Psoas muscle (tissue), 8 donors: ENCODE measurements around the gene ATMIN. TPM values are rescaled to one million over a fixed set of nuclear protein-coding genes. Genes with fewer than 3 reads are reported as not detected.

ENCODE experiments used
- ATAC-seq, 4 donors: fragments of 200-7000 bp; cut with Tn5 transposase; one replicate each; pipeline ENCODE4 v1.9.1; 2020; ENCODE audit warnings: moderate library complexity in 3 of 4, mild to moderate bottlenecking in 2 of 4
- DNase-seq, 2 donors: peaks; one replicate each; pipeline ENCODE4 v3.0.0-alpha.2; 2020
- H3K27ac ChIP-seq: fragments of 200-600 bp; one replicate; pipeline ENCODE4 v1.8.0; 2022
- H3K27me3 ChIP-seq, 3 donors: fragments of 200-600 bp in 1 of 3; one replicate each; pipeline versions ENCODE4 v1.6.1 to v1.8.0; 2013 to 2022; ENCODE audit warnings: low read length in 2 of 3, mild to moderate bottlenecking in 2 of 3, moderate library complexity in 1 of 3; ENCODE audit not compliant: insufficient read depth in 3 of 3
- H3K36me3 ChIP-seq, 2 donors: fragments of 200-600 bp in 1 of 2; one replicate each; pipeline versions ENCODE4 v1.6.1 to v1.8.0; 2013 to 2022; ENCODE audit warnings: low read depth in 1 of 2, mild to moderate bottlenecking in 1 of 2, moderate library complexity in 1 of 2; ENCODE audit not compliant: insufficient read depth in 1 of 2
- H3K4me1 ChIP-seq: fragments of 200-600 bp; one replicate; pipeline ENCODE4 v1.8.0; 2022
- H3K4me3 ChIP-seq: fragments of 200-600 bp; one replicate; pipeline ENCODE4 v1.8.0; 2022; ENCODE audit warnings: mild to moderate bottlenecking
- H3K9me3 ChIP-seq: fragments of 200-600 bp; one replicate; pipeline ENCODE4 v1.8.0; 2022
- CTCF ChIP-seq: fragments of 200-600 bp; IDR thresholded peaks from one replicate; pipeline ENCODE4 v1.8.0; 2022; ENCODE audit warnings: antibody characterized with exemption
- WGBS, 3 donors: extraction: QIAGEN DNeasy Blood & Tissue Kit; methylation state at CpG; one replicate each; pipeline versions ENCODE4 v1.1.6 to v1.1.7; 2013; 5-methylcytosine and 5-hydroxymethylcytosine counted together
- intact Hi-C, 2 donors: fragments of 100-400 bp; cut with DNase I; formaldehyde crosslinking; loops; one replicate each; pipeline versions ENCODE4 v1.11.0 to v1.14.2; 2022
- polyA plus RNA-seq, 3 donors: library from polyadenylated mRNA; stranded (reverse); fragments of 200-250 nt; gene quantifications; one replicate each; pipeline ENCODE4 v1.2.3, GENCODE V29; 2013
- total RNA-seq, 4 donors: library from RNA; stranded (reverse); fragmentation: NEBNext Ultra II Directional in 2 of 4; extraction: Animal tissue kit (Norgen Biotek cat#: 25700) in 2 of 4; gene quantifications; one replicate each; pipeline versions ENCODE4 v1.2.1 to v1.2.4, GENCODE V29; 2021 to 2023
- donor health status: healthy with polysubstance abuse.
- donor health status: DM: no; HTN: no; CAD: no; lungs with moderate emphysema.
- donor health status: Bipolar disorder and iron deficiency.
- donor health status: healthy.
- donor health status: DM: yes; HTN: yes; CAD: no.
- donor health status: DM: no; HTN: no; CAD: no.
- donor health status: DM: no; HTN: no; CAD: no.
- donor health status: DM: yes; HTN: yes; CAD: no.

The ATMIN gene
- total and polyA plus RNA-seq, 7 donors = 20.0 to 43.2 (median 28.8) TPM

GRCh38 chr16:81053761-81054160 lies 18.1 kb downstream of the ATMIN start:
- no peaks in the 10 kb centered on the region for H3K4me1 ChIP-seq
- no peak overlapping the region for H3K4me3 ChIP-seq
- H3K9me3 ChIP-seq = no peaks in the 10 kb centered on the region
- no peak for DNase-seq
- WGBS, 3 donors = 56 to 65% (median 63%) methylated on average over 11 of the region's 11 CpGs
- no peak for ATAC-seq
- H3K27me3 ChIP-seq = no peaks in the 10 kb centered on the region
- no peaks in the 10 kb centered on the region for H3K36me3 ChIP-seq
- TF ChIP-seq CTCF = no peak
- H3K27ac ChIP-seq = no peak overlapping the region
- intact Hi-C loops = no loop called here

GRCh38 chr16:81060576-81061306 lies 25.1 kb downstream of the ATMIN start:
- 70 to 75% (median 72%) methylated on average over 14 of the region's 14 CpGs for WGBS, 3 donors
- Histone ChIP-seq H3K27ac (no peak overlapping the region), H3K9me3 (no peaks in the 10 kb centered on the region), H3K4me1 (no peaks in the 10 kb centered on the region), H3K4me3 (no peak overlapping the region), H3K27me3 (no peaks in the 10 kb centered on the region), H3K36me3 (no peaks in the 10 kb centered on the region)
- ATAC-seq = no peak
- intact Hi-C loops = no loop called here
- no peak for DNase-seq
- TF ChIP-seq CTCF = no peak

- intact Hi-C loops = no loop called here
- Histone ChIP-seq H3K9me3 (no peaks in the 10 kb centered on the region), H3K4me3 (no peak overlapping the region), H3K27me3 (no peaks in the 10 kb centered on the region), H3K27ac (no peak overlapping the region), H3K36me3 (no peaks in the 10 kb centered on the region), H3K4me1 (no peaks in the 10 kb centered on the region)
- TF ChIP-seq CTCF = no peak
- WGBS, 3 donors = 78 to 81% (median 80%) methylated on average over 10 of the region's 10 CpGs
- DNase-seq (no peak), ATAC-seq (no peak)
Measured at GRCh38 chr16:81061307-81061640, 25.6 kb downstream of the ATMIN start.

GRCh38 chr16:81061871-81062608 lies 26.4 kb downstream of the ATMIN start:
- no peak overlapping the region for H3K27ac ChIP-seq
- no peak for TF ChIP-seq CTCF
- no peak for DNase-seq
- H3K36me3 ChIP-seq = no peaks in the 10 kb centered on the region
- no peaks in the 10 kb centered on the region for H3K9me3 ChIP-seq
- H3K4me3 ChIP-seq = no peak overlapping the region
- H3K4me1 ChIP-seq = no peaks in the 10 kb centered on the region
- no peaks in the 10 kb centered on the region for H3K27me3 ChIP-seq
- intact Hi-C loops = no loop called here
- ATAC-seq = no peak
- WGBS, 3 donors = 80 to 85% (median 84%) methylated on average over 10 of the region's 10 CpGs
